ENCODE data around the gene NXF3.
A peak's percentile ranks its signal among the peaks of the same experiment; 100 is the strongest.
"Not testable (repeated sequence)": the region's sequence is repeated elsewhere in the genome, so short reads cannot be mapped to it uniquely, and the experiment has no call there.

Gene NXF3

GRCh38 chrX:103092942-103093341, at the start of gene NXF3:
NXF3 (minus strand) TSS chrX:103093143; CDS start chrX:103093023, 120 bp downstream.
- no peak for DNase-seq

GRCh38 chrX:103136528-103136927, 43.6 kb upstream of the NXF3 start:
- not testable (repeated sequence) for DNase-seq

- DNase-seq, result no peak
These were observed 31.3 kb upstream of the NXF3 start for GRCh38 chrX:103124284-103124683.

- DNase-seq, result no peak
These were observed 27.8 kb upstream of the NXF3 start for GRCh38 chrX:103120748-103121147.

GRCh38 chrX:103116970-103117369, 24.0 kb upstream of the NXF3 start:
- DNase-seq, result not testable (repeated sequence)

- DNase-seq, result not testable (repeated sequence)
These were observed 16.6 kb upstream of the NXF3 start for GRCh38 chrX:103109497-103109896.

- DNase-seq, result no peak
These were observed 14.9 kb upstream of the NXF3 start for GRCh38 chrX:103107836-103108235.

GRCh38 chrX:103107227-103107737, 14.3 kb upstream of the NXF3 start:
- not testable (repeated sequence) for DNase-seq

- DNase-seq, result not testable (repeated sequence)
These were observed 11.4 kb upstream of the NXF3 start for GRCh38 chrX:103104370-103104769.

GRCh38 chrX:103103866-103104265, 10.9 kb upstream of the NXF3 start:
- not testable (repeated sequence) for DNase-seq

GRCh38 chrX:103101299-103102042, 8.5 kb upstream of the NXF3 start:
- DNase-seq, result no peak

- DNase-seq, result no peak
These were observed 7.5 kb upstream of the NXF3 start for GRCh38 chrX:103100484-103100883.

GRCh38 chrX:103099691-103100090, 6.7 kb upstream of the NXF3 start:
- no peak for DNase-seq

GRCh38 chrX:103098488-103098887, 5.5 kb upstream of the NXF3 start:
- DNase-seq, result no peak

GRCh38 chrX:103081051-103081450, 11.9 kb downstream of the NXF3 start:
- no peak for DNase-seq

- DNase-seq, result no peak
These were observed 19.5 kb downstream of the NXF3 start for GRCh38 chrX:103073467-103073866.

GRCh38 chrX:103066606-103067005, 26.3 kb downstream of the NXF3 start:
- DNase-seq, result no peak

- peak; percentile 9 for DNase-seq
These were observed 29.0 kb downstream of the NXF3 start, which contains the start of gene BEX1 for GRCh38 chrX:103063918-103064434. BEX1 (minus strand) TSS chrX:103064171; CDS start chrX:103063274, 897 bp downstream.

GRCh38 chrX:103063191-103063845, 29.6 kb downstream of the NXF3 start:
- DNase-seq, result no peak

- no peak for DNase-seq
These were observed 31.5 kb downstream of the NXF3 start for GRCh38 chrX:103061486-103061885.

GRCh38 chrX:103056902-103057301, 36.0 kb downstream of the NXF3 start:
- DNase-seq, result no peak

- no peak for DNase-seq
These were observed 40.3 kb downstream of the NXF3 start for GRCh38 chrX:103052625-103053024.

GRCh38 chrX:103051260-103051789, 41.6 kb downstream of the NXF3 start:
- DNase-seq, result no peak

GRCh38 chrX:103033371-103033770, 59.6 kb downstream of the NXF3 start:
- not testable (repeated sequence) for DNase-seq
